ENCODE data around the gene NOL9. TPM values are rescaled to one million over a fixed set of nuclear protein-coding genes. Genes with fewer than 3 reads are reported as not detected.

Gene NOL9
- total RNA-seq, 1 donor from 2014 or later: 26.8 TPM

GRCh38 chr1:6528492-6528891, 25.8 kb downstream of the NOL9 start:
- Histone ChIP-seq H3K9me3 (ENCODE audit: insufficient read depth, low read depth, low read length) (no peaks in the 10 kb centered on the region), H4K20me1 (ENCODE audit: insufficient read depth, low read length) (no peaks in the 10 kb centered on the region), H2AFZ (ENCODE audit: low read depth, low read length) (no peak overlapping the region), H3K27me3 (ENCODE audit: insufficient read depth, low read length) (no peaks in the 10 kb centered on the region), H3K4me3 (ENCODE audit: insufficient read depth, low read depth, low read length) (no peak overlapping the region), H3K4me2 (ENCODE audit: low read length) (no peak overlapping the region), H3K36me3 (ENCODE audit: insufficient read depth, low read length) (peaks cover 56% of the 10 kb centered on the region), H3K9ac (ENCODE audit: low read length) (no peak overlapping the region), H3K4me1 (ENCODE audit: insufficient read depth, low read length) (no peaks in the 10 kb centered on the region), H3K27ac (ENCODE audit: low read depth, low read length) (no peak overlapping the region), H3K79me2 (ENCODE audit: insufficient read depth, low read length) (no peaks in the 10 kb centered on the region)
- no peak for TF ChIP-seq EZH2 (IDR thresholded peaks at IDR 0.05; ENCODE audit: insufficient read depth, low read length)
- TF ChIP-seq, protein P1, sequence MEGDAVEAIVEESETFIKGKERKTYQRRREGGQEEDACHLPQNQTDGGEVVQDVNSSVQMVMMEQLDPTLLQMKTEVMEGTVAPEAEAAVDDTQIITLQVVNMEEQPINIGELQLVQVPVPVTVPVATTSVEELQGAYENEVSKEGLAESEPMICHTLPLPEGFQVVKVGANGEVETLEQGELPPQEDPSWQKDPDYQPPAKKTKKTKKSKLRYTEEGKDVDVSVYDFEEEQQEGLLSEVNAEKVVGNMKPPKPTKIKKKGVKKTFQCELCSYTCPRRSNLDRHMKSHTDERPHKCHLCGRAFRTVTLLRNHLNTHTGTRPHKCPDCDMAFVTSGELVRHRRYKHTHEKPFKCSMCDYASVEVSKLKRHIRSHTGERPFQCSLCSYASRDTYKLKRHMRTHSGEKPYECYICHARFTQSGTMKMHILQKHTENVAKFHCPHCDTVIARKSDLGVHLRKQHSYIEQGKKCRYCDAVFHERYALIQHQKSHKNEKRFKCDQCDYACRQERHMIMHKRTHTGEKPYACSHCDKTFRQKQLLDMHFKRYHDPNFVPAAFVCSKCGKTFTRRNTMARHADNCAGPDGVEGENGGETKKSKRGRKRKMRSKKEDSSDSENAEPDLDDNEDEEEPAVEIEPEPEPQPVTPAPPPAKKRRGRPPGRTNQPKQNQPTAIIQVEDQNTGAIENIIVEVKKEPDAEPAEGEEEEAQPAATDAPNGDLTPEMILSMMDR (IDR thresholded peaks at IDR 0.05; ENCODE audit: insufficient read depth, low read depth, low read length): no peak
- H3K36me3 Mint-ChIP-seq (ENCODE audit: low read depth, unreplicated experiment): peaks cover 30% of the 10 kb centered on the region
- FAIRE-seq (no peak), DNase-seq (ENCODE audit: low read depth) (no peak)
- H3K27ac Mint-ChIP-seq (ENCODE audit: unreplicated experiment): no peak overlapping the region
- no peak overlapping the region for H3K4me3 Mint-ChIP-seq (ENCODE audit: unreplicated experiment)
- no peaks in the 10 kb centered on the region for H3K9me3 Mint-ChIP-seq (ENCODE audit: unreplicated experiment)
- H3K4me1 Mint-ChIP-seq (ENCODE audit: low read depth, unreplicated experiment): peaks cover 1% of the 10 kb centered on the region
- no peaks in the 10 kb centered on the region for H3K27me3 Mint-ChIP-seq (ENCODE audit: low read depth, unreplicated experiment)

- no peak overlapping the region for H3K4me3 Mint-ChIP-seq (ENCODE audit: unreplicated experiment)
- Histone ChIP-seq H3K4me1 (ENCODE audit: insufficient read depth, low read length) (no peaks in the 10 kb centered on the region), H3K9me3 (ENCODE audit: insufficient read depth, low read depth, low read length) (no peaks in the 10 kb centered on the region), H3K4me2 (ENCODE audit: low read length) (no peak overlapping the region), H3K36me3 (ENCODE audit: insufficient read depth, low read length) (peaks cover 34% of the 10 kb centered on the region), H3K27ac (ENCODE audit: low read depth, low read length) (no peak overlapping the region), H3K9ac (ENCODE audit: low read length) (no peak overlapping the region), H3K27me3 (ENCODE audit: insufficient read depth, low read length) (no peaks in the 10 kb centered on the region), H3K4me3 (ENCODE audit: insufficient read depth, low read depth, low read length) (no peak overlapping the region), H4K20me1 (ENCODE audit: insufficient read depth, low read length) (no peaks in the 10 kb centered on the region), H3K79me2 (ENCODE audit: insufficient read depth, low read length) (no peaks in the 10 kb centered on the region), H2AFZ (ENCODE audit: low read depth, low read length) (no peak overlapping the region)
- H3K36me3 Mint-ChIP-seq (ENCODE audit: low read depth, unreplicated experiment): peaks cover 20% of the 10 kb centered on the region
- no peaks in the 10 kb centered on the region for H3K27me3 Mint-ChIP-seq (ENCODE audit: low read depth, unreplicated experiment)
- H3K27ac Mint-ChIP-seq (ENCODE audit: unreplicated experiment): no peak overlapping the region
- TF ChIP-seq, protein P1 (IDR thresholded peaks at IDR 0.05; ENCODE audit: insufficient read depth, low read depth, low read length): no peak
- no peak for TF ChIP-seq EZH2 (IDR thresholded peaks at IDR 0.05; ENCODE audit: insufficient read depth, low read length)
- DNase-seq (ENCODE audit: low read depth) (no peak), FAIRE-seq (no peak)
- peaks cover 5% of the 10 kb centered on the region for H3K4me1 Mint-ChIP-seq (ENCODE audit: low read depth, unreplicated experiment)
- no peaks in the 10 kb centered on the region for H3K9me3 Mint-ChIP-seq (ENCODE audit: unreplicated experiment)
Measured at GRCh38 chr1:6526316-6526715, 28.0 kb downstream of the NOL9 start.

GRCh38 chr1:6523566-6523965, 30.7 kb downstream of the NOL9 start:
- H3K27ac Mint-ChIP-seq (ENCODE audit: unreplicated experiment): no peak overlapping the region
- no peak overlapping the region for H3K4me3 Mint-ChIP-seq (ENCODE audit: unreplicated experiment)
- Histone ChIP-seq H3K36me3 (ENCODE audit: insufficient read depth, low read length) (peaks cover 19% of the 10 kb centered on the region), H3K79me2 (ENCODE audit: insufficient read depth, low read length) (no peaks in the 10 kb centered on the region), H2AFZ (ENCODE audit: low read depth, low read length) (no peak overlapping the region), H4K20me1 (ENCODE audit: insufficient read depth, low read length) (no peaks in the 10 kb centered on the region), H3K27me3 (ENCODE audit: insufficient read depth, low read length) (no peaks in the 10 kb centered on the region), H3K9me3 (ENCODE audit: insufficient read depth, low read depth, low read length) (no peaks in the 10 kb centered on the region), H3K4me1 (ENCODE audit: insufficient read depth, low read length) (peaks cover 17% of the 10 kb centered on the region), H3K27ac (ENCODE audit: low read depth, low read length) (no peak overlapping the region), H3K9ac (ENCODE audit: low read length) (no peak overlapping the region), H3K4me2 (ENCODE audit: low read length) (no peak overlapping the region), H3K4me3 (ENCODE audit: insufficient read depth, low read depth, low read length) (no peak overlapping the region)
- peaks cover 13% of the 10 kb centered on the region for H3K36me3 Mint-ChIP-seq (ENCODE audit: low read depth, unreplicated experiment)
- DNase-seq (ENCODE audit: low read depth): no peak
- no peaks in the 10 kb centered on the region for H3K27me3 Mint-ChIP-seq (ENCODE audit: low read depth, unreplicated experiment)
- FAIRE-seq: no peak
- TF ChIP-seq, protein P1 (IDR thresholded peaks at IDR 0.05; ENCODE audit: insufficient read depth, low read depth, low read length): peak; percentile 54
- no peak for TF ChIP-seq EZH2 (IDR thresholded peaks at IDR 0.05; ENCODE audit: insufficient read depth, low read length)
- H3K9me3 Mint-ChIP-seq (ENCODE audit: unreplicated experiment): no peaks in the 10 kb centered on the region
- H3K4me1 Mint-ChIP-seq (ENCODE audit: low read depth, unreplicated experiment): peaks cover 23% of the 10 kb centered on the region

Measured in astrocyte (in vitro differentiated cells and primary cell).